Measurements from ENCODE around the gene RASEF.

DNA sequence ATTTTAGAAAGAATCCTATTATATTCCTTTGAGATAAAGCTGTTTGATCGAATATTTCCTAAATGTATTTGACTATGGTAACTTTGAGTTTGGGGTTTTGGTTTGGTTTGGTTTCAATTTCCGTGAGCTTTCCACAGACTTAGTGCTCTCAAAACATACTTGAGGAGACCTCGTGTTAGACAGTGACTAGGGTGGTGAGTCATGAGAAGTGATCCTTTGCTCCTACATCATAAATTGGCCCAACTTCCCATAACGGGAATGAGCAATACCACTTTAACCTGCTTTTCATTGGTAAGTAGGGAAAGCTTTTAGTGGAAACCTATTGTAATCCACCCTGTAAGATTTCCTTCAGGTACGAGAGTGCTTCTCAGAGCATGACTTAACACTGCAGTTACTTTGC, 3.8 kb upstream of the RASEF start:
- TF ChIP-seq, protein P1, sequence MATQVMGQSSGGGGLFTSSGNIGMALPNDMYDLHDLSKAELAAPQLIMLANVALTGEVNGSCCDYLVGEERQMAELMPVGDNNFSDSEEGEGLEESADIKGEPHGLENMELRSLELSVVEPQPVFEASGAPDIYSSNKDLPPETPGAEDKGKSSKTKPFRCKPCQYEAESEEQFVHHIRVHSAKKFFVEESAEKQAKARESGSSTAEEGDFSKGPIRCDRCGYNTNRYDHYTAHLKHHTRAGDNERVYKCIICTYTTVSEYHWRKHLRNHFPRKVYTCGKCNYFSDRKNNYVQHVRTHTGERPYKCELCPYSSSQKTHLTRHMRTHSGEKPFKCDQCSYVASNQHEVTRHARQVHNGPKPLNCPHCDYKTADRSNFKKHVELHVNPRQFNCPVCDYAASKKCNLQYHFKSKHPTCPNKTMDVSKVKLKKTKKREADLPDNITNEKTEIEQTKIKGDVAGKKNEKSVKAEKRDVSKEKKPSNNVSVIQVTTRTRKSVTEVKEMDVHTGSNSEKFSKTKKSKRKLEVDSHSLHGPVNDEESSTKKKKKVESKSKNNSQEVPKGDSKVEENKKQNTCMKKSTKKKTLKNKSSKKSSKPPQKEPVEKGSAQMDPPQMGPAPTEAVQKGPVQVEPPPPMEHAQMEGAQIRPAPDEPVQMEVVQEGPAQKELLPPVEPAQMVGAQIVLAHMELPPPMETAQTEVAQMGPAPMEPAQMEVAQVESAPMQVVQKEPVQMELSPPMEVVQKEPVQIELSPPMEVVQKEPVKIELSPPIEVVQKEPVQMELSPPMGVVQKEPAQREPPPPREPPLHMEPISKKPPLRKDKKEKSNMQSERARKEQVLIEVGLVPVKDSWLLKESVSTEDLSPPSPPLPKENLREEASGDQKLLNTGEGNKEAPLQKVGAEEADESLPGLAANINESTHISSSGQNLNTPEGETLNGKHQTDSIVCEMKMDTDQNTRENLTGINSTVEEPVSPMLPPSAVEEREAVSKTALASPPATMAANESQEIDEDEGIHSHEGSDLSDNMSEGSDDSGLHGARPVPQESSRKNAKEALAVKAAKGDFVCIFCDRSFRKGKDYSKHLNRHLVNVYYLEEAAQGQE (IDR thresholded peaks at IDR 0.05; ENCODE audit: low read depth) = no peak
- no peak for TF ChIP-seq TAF1 (IDR thresholded peaks at IDR 0.05; ENCODE audit: low read depth)
- no peak for TF ChIP-seq ZBTB7A (IDR thresholded peaks at IDR 0.05; ENCODE audit: low read depth)
- no peak for TF ChIP-seq FOXM1 (IDR thresholded peaks at IDR 0.05; ENCODE audit: borderline replicate concordance, low read depth)
- TF ChIP-seq EP300 (IDR thresholded peaks at IDR 0.05; ENCODE audit: borderline replicate concordance) = no peak
- TF ChIP-seq, protein P2, sequence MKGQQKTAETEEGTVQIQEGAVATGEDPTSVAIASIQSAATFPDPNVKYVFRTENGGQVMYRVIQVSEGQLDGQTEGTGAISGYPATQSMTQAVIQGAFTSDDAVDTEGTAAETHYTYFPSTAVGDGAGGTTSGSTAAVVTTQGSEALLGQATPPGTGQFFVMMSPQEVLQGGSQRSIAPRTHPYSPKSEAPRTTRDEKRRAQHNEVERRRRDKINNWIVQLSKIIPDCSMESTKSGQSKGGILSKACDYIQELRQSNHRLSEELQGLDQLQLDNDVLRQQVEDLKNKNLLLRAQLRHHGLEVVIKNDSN (IDR thresholded peaks at IDR 0.05) = no peak
